ENCODE results near the gene INPP5F.

GRCh38 chr10:119750391-119751230 is 24.8 kb downstream of the INPP5F start:
- TF ChIP-seq CTCF (IDR thresholded peaks at IDR 0.05) (peak; percentile 83 to 89 (median 88)), POLR2A (IDR thresholded peaks at IDR 0.05) (no peak)

Data from right lobe of liver (tissue), 4 donors.